Globus pallidus (tissue), 1 donor: Measurements from ENCODE around the gene CRIP1.

Experiments
- DNase-seq: peaks from one replicate; pipeline ENCODE4 v3.0.0-alpha.2; 2015; ENCODE audit warnings: low spot score

CRIP1 gene

DNA sequence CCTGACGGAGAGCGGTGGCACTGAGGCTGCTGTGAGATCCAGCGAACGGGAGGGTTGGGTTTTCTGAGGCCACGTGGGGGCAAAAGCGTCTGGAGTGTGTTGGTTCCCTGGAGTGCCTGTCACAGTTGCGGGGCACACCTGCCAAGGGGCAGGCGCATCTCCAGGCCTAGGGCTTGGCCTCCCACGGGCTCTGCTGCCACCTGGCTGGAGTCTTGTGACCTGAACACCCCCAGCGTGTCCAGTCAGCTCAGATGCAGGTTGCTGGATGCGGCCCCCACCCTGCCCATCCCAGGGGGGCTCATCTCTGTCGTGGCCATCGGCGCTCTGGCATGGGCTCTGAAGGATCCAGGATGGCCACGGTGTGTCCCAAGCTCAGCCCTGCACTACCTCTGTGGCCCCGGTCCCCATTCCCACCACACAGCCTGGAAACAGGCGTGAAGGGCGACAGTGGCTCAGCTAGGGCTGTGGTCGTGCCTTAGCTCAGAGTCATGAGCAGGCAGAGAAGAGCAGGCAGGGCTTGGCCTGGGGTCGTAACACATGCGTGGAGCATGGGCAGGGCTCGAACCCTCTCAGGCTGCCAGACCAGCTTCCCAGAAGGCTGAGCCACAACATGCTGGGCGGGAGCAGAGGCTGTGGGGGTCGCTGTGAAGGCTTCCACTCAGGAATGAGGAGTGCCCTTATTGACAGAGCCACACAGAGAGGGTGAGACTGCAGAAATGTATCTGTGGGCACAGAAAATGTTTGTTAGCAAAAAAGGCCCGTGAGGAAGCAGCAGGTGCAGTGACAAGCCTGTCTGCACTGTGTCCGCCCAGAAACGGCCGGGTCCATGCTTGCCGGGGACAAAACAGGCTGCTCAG lies 35.6 kb upstream of the CRIP1 start:
- DNase-seq: no peak

- no peak for DNase-seq
Observed at GRCh38 chr14:105452963-105453362, 33.7 kb upstream of the CRIP1 start.

DNA sequence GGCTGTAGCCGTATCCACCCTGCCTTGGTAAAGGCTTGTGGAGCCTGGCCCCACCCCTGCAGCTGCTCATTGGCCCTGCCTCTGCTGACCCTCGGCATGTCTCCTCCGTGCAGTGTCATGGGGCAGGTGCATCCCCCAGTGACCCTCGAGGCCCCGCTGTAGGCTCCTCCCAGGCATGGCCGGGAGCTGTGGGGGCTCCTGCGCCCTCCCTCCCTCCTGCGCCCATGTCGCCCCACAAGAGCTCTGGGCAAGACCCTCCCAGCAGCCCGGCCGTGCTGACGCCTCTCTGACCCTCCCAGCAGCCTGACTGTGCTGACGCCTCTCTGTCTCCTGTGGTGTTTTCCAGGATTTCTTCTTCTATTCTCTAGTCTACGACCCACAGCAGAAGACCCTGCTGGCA lies 32.8 kb upstream of the CRIP1 start:
- no peak for DNase-seq

DNA sequence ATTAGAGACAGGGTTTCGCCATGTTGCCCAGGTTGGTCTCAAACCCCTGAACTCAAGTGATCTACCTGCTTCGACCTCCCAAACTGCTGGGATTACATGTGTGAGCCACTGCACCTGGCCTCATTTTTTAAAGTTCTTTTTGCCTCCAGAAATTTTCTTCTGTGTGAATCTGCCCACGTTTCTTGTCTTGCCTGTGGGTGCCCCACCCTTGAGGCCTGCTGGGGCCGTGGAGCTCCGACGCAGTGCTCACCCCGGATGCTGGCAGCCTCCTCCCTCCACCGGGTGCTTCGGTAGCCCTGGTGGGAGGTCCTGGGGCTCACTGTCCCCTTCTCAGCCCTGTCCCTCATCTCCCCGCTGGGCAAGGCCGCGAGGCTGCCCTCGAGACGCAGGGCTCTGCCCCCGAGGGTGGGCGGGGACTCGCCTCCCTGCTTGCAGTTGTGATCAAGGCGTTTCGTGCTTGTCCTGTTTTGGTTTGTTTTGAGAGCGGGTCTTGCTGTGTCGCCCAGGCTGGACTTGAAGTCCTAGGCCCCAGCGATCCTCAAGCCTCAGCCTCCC lies 31.5 kb upstream of the CRIP1 start:
- DNase-seq: no peak

DNA sequence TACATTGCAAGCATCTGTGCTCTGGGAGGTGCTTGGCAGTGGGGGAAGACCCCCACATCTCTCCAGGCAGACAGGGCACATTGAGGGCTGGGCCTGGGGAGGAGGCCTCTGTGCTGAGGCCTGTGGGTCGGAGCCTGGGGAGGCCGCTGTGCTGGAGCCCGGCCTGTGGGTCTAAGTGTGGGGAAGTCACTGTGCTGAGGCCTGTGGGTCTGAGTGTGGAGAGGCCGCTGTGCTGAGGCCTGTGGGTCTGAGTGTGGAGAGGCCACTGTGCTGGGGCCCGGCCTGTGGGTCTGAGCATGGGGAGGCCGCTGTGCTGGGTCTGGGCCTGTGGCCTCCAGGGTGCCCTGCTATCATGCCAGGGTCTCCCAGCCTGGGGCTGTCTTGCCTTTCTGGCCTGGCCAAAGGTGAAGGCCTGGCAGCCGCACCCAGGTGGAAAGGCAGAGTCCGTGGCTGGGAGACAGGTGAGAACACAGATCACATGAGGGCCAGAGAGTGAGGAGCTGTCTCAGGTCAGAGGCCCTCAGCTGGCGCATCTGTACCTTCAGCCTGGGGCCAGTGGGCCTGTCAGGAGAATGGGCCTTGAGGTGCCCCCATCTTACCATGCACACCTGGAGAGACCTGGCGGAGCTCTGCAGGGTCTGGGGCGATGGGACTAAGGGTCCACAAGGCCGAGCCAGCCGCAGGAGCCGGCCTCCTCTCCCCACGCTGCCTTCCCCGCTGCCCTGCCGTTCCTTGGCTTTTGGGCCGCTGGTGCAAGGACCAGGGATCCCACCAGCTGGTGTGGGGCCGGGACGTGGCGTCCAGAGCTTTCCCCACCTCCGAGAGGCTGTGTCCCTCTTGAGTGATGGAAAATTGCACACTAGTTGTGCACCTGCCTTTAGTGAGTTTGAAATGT lies 30.7 kb upstream of the CRIP1 start:
- no peak for DNase-seq

DNA sequence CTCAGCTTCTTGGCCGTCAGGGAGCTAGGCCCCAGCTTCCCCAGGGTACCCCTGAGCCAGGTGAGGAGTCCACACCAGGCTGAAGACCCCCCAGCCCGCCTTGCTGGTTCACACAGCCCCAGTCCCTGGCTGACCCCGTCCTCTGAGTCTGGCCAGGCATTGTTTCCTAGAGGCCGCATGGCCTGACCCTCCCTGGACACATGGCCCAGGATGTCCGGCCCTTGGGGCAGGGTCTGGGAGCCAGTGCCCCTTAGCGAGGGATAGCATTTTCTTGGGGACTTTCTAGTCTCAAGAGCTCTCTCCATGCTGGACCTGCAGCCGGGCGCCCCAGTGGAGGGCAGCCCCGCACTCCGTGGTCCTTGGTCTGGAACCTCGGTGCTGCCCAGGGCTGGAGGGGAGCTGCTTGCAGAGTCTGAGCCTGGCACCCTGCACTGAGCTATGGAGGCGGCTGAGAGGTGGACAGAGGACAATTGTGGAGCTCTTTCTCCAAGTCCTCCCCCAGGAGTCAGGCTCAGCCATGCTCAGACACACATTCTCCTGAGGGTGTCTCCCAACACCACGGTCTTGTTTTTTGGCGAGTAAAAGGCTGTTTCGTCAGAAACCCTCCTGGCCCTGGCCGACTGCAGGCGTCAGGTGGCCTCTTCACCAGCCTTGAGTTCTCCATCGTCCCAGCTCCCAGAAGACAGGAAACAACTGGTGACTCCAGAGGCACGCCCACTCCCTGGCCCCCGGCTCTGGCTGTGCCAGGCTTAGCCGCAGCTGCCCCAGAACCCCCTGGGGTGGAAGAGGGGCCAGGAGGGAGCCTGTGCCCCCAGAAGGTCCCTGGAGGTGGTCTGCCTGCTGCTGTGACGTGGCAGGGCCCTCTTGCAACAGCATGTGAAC lies 29.7 kb upstream of the CRIP1 start:
- DNase-seq: no peak

DNA sequence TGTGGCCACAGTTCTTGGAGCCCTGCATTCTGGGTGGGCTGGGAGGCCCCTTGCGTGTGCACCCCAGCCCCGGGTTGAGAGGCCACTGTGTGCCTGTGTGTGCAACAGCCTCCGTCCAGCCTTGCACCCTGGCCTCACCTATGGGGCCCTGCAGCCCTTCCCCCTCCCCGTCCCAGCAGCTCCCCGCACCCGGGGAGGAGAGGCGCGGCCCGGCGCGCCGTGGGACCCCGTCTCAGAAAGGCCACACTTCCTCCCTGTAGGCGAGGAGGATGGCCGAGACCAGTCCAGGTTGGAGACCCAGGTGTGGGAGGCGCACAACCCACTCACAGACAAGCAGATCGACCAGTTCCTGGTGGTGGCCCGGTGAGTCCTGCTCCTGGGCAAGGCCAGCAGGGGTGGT lies 28.7 kb upstream of the CRIP1 start:
- DNase-seq: no peak

DNA sequence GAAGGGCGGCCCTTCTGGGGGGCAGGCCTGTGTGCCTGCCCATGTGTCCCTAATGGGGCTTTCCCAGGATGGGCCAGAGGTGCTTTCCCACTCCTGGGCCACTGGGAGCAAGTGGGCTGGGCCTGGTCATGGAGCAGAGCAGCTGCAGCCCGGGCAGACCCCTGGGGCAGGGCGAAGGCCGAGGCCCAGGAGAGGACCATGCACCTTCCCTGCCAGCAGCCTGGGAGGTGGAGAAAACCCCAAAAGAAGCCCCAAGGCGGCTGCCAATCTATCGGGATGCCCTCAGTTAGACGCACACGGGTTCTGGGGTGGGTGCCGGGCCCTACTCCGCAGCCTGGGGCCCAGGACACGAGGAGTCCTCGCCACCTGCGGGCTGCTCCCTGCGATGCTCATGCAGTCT lies 28.1 kb upstream of the CRIP1 start:
- no peak for DNase-seq

GRCh38 chr14:105460116-105460515 lies 26.6 kb upstream of the CRIP1 start:
- no peak for DNase-seq

GRCh38 chr14:105460616-105461015 lies 26.1 kb upstream of the CRIP1 start:
- DNase-seq: no peak

GRCh38 chr14:105461903-105462302 lies 24.8 kb upstream of the CRIP1 start:
- no peak for DNase-seq

DNA sequence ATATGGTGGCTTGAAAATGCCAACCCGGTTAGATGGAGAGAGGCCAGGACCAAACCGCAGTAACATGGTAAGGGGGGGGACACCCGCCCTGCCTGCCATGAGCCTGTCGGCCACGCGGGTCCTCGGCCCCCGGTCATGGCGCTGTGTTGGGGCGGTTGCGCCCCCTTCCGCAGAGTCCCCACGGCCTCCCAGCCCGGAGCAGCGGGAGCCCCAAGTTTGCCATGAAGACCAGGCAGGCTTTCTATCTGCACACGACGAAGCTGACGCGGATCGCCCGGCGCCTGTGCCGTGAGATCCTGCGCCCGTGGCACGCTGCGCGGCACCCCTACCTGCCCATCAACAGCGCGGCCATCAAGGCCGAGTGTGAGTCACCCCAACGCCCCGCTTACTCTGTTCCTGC lies 22.2 kb upstream of the CRIP1 start:
- DNase-seq: no peak

DNA sequence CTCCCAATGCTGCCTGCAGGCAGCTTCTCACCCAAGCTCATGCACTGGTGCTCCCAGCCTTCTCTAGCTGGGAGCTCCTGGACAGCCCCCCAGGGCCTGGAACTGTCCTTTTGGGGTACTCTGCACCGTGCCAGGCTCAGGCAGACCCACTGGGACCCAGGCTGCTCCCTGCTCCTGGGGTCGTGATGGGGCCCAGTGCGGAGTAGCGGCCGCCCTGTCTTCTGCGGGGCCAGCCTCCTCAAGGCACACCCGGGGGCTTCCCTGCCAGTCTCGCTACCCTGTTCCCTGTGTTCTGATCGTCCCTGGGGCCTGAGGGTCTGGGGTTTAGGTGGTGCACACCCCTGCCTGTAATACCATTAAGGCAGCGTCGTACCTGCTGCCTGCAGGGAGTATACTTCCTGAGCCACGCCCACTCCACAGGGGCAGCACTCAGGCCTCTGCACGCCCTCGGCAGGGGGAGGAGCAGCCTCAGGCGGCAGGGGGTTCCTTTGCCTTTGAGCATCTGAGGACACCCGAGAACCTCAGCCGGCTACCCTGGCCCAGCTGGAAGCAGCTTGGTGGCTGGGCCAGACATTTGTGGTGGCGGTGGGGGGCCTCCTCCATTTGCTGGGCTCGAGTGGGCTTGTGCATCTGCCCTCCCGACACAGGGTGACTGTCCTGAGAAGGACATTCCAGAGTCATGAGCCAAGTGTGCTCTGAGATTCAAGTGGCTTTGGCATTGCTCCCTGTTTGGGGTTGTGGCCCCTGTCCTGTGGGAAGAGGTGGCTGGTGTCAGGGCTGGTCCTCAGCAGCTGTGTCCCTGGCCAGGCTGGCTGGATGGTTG lies 21.3 kb upstream of the CRIP1 start:
- no peak for DNase-seq

- no peak for DNase-seq
Observed at GRCh38 chr14:105466531-105467248, 20.0 kb upstream of the CRIP1 start.

GRCh38 chr14:105467249-105467941 lies 19.3 kb upstream of the CRIP1 start:
- DNase-seq: no peak

- DNase-seq: no peak
Observed at GRCh38 chr14:105467942-105468471, 18.7 kb upstream of the CRIP1 start.

DNA sequence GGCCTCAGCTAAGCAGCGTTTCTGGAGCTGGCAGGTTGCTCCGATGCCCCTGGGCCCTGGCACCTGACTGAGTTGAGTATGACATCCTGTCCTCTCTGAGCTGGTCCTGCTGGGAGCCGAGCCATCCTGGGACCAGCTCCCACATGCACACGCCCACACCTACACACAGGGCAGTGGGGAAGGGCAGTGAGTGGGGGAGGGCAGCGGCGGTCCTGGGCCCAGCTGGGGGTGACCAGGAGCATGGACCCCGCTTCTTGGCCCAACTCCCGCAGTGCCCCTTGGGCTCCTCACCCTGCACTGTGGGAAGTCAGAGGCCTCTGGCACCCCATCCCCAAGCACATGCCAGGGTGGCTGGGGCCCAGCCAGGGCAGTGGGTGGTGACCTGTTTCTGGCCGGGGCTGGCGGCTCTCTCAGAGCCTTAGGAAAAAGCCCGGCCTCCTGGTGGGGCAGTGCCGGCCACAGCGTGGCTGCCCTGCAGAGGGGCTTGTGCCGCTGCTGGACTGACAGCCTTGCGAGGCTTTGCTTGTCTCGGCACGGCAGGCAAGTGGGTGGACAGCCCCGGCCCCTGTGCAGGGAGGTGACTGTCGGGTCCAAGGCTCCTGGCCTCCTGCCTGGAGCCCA lies 18.0 kb upstream of the CRIP1 start:
- peak; percentile 32 for DNase-seq

DNA sequence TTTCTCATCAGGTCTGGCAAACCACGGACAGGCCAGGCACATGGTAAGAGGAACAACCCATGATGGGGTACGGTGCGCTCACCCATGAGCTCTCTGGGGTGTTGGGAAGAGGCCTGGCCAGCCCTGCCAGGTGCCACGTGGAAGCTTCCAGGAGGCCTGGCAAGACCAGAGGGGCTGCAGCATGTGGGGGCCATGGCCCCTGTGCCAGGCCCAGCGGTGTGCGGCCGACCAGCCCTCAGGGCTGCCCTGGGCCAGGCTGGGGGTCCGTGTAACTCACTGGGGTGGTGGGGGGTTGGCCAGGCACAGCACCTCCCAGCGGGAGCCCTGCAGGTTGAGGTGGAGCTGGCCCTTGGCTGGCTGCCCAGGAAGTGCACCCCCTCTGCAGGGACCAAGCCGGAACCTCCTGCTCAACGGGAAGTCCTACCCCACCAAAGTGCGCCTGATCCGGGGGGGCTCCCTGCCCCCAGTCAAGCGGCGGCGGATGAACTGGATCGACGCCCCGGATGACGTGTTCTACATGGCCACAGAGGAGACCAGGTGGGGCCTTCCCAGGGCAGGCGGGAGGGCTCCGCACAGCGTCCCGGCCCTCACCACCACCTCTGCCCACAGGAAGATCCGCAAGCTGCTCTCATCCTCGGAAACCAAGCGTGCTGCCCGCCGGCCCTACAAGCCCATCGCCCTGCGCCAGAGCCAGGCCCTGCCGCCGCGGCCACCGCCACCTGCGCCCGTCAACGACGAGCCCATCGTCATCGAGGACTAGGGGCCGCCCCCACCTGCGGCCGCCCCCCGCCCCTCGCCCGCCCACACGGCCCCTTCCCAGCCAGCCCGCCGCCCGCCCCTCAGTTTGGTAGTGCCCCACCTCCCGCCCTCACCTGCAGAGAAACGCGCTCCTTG lies 17.0 kb upstream of the CRIP1 start:
- DNase-seq: no peak
